CD4-positive, alpha-beta T cell treated with Interleukin-15 for 1 hour (primary cell): ENCODE results near the gene CALCOCO1.

Experiments
- DNase-seq: peaks from one replicate; pipeline ENCODE4 v3.0.0-alpha.2; 2020

Gene CALCOCO1

GRCh38 chr12:53751336-53752191 is 24.3 kb upstream of the CALCOCO1 start, which contains the start of gene CISTR:
Gene CISTR, minus strand, starts transcription at chr12:53751979.
- DNase-seq: peak; percentile 31

- DNase-seq: peak; percentile 27
These were observed 23.6 kb upstream of the CALCOCO1 start for GRCh38 chr12:53750812-53751335.

GRCh38 chr12:53749986-53750811 is 22.9 kb upstream of the CALCOCO1 start:
- no peak for DNase-seq

- no peak for DNase-seq
These were observed 21.0 kb upstream of the CALCOCO1 start for GRCh38 chr12:53748072-53748840.

- no peak for DNase-seq
These were observed 19.8 kb upstream of the CALCOCO1 start for GRCh38 chr12:53747095-53747494.

GRCh38 chr12:53746592-53747092 is 19.4 kb upstream of the CALCOCO1 start:
- DNase-seq: peak; percentile 85

GRCh38 chr12:53744751-53745150 is 17.5 kb upstream of the CALCOCO1 start:
- no peak for DNase-seq

GRCh38 chr12:53744130-53744441 is 16.8 kb upstream of the CALCOCO1 start:
- no peak for DNase-seq

GRCh38 chr12:53743266-53744129 is 16.2 kb upstream of the CALCOCO1 start:
- DNase-seq: peak; percentile 66

GRCh38 chr12:53740130-53740491 is 12.9 kb upstream of the CALCOCO1 start:
- no peak for DNase-seq

GRCh38 chr12:53739214-53740129 is 12.2 kb upstream of the CALCOCO1 start:
- no peak for DNase-seq

GRCh38 chr12:53738406-53739213 is 11.4 kb upstream of the CALCOCO1 start:
- DNase-seq: peak; percentile 23

GRCh38 chr12:53737951-53738405 is 10.7 kb upstream of the CALCOCO1 start:
- DNase-seq: no peak

GRCh38 chr12:53737093-53737808 is 10.0 kb upstream of the CALCOCO1 start:
- DNase-seq: no peak

- no peak for DNase-seq
These were observed 9.3 kb upstream of the CALCOCO1 start for GRCh38 chr12:53736592-53736991.

GRCh38 chr12:53735556-53735955 is 8.3 kb upstream of the CALCOCO1 start:
- DNase-seq: no peak

GRCh38 chr12:53734425-53734824 is 7.2 kb upstream of the CALCOCO1 start:
- DNase-seq: no peak

- no peak for DNase-seq
These were observed 6.6 kb upstream of the CALCOCO1 start for GRCh38 chr12:53733807-53734200.
